Activated CD8-positive, alpha-beta T cell treated with anti-CD3 and anti-CD28 coated beads, Interleukin-2, amount 10 ng/mL, durations not matched to agents 7 days and 5 days (primary cell): Measurements from ENCODE around the gene MGAT5B. TPM values are rescaled to one million over a fixed set of nuclear protein-coding genes. Genes with fewer than 3 reads are reported as not detected.

Experiments
- ATAC-seq: fragments of 150-1000 bp; cut with Tn5 transposase; one replicate; pipeline ENCODE4 v1.10.0; 2021; ENCODE audit warnings: moderate library complexity
- CTCF ChIA-PET: fragments of 350-600 bp; sonication (Branson Sonifier 250); formaldehyde crosslinking; loops from one replicate; lab custom pipeline; 2021; ENCODE audit warnings: antibody characterized with exemption; lab: Charles Lee
- POLR2A ChIA-PET: fragments of 350-600 bp; sonication (Branson Sonifier 250); formaldehyde crosslinking; loops from one replicate; lab custom pipeline; 2021; ENCODE audit warnings: antibody characterized with exemption; lab: Charles Lee
- DNase-seq: peaks from one replicate; pipeline ENCODE4 v3.0.0-alpha.2; 2020
- H3K27ac Mint-ChIP-seq: one replicate; pipeline ENCODE4 v1.8.0; 2021; ENCODE audit warnings: mild to moderate bottlenecking, mixed read lengths
- H3K27me3 Mint-ChIP-seq: one replicate; pipeline ENCODE4 v1.8.0; 2021; ENCODE audit warnings: low read depth, mixed read lengths
- H3K36me3 Mint-ChIP-seq: one replicate; pipeline ENCODE4 v1.8.0; 2021; ENCODE audit warnings: low read depth, mixed read lengths
- H3K4me1 Mint-ChIP-seq: one replicate; pipeline ENCODE4 v1.8.0; 2021; ENCODE audit warnings: low read depth, mixed read lengths
- H3K4me3 Mint-ChIP-seq: one replicate; pipeline ENCODE4 v1.8.0; 2021; ENCODE audit warnings: mild to moderate bottlenecking, mixed read lengths
- H3K9me3 Mint-ChIP-seq: one replicate; pipeline ENCODE4 v1.8.0; 2022; ENCODE audit warnings: mixed read lengths; ENCODE audit not compliant: insufficient read depth
- total RNA-seq, 2 experiments: library from RNA; stranded (reverse); gene quantifications; one replicate each; pipeline ENCODE4 v1.2.3, GENCODE V29; 2021

Gene MGAT5B, protein sequence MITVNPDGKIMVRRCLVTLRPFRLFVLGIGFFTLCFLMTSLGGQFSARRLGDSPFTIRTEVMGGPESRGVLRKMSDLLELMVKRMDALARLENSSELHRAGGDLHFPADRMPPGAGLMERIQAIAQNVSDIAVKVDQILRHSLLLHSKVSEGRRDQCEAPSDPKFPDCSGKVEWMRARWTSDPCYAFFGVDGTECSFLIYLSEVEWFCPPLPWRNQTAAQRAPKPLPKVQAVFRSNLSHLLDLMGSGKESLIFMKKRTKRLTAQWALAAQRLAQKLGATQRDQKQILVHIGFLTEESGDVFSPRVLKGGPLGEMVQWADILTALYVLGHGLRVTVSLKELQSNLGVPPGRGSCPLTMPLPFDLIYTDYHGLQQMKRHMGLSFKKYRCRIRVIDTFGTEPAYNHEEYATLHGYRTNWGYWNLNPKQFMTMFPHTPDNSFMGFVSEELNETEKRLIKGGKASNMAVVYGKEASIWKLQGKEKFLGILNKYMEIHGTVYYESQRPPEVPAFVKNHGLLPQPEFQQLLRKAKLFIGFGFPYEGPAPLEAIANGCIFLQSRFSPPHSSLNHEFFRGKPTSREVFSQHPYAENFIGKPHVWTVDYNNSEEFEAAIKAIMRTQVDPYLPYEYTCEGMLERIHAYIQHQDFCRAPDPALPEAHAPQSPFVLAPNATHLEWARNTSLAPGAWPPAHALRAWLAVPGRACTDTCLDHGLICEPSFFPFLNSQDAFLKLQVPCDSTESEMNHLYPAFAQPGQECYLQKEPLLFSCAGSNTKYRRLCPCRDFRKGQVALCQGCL
- total RNA-seq: under 1 TPM in 1 of 2 experiments, not detected in 1; 0.26 TPM

DNA sequence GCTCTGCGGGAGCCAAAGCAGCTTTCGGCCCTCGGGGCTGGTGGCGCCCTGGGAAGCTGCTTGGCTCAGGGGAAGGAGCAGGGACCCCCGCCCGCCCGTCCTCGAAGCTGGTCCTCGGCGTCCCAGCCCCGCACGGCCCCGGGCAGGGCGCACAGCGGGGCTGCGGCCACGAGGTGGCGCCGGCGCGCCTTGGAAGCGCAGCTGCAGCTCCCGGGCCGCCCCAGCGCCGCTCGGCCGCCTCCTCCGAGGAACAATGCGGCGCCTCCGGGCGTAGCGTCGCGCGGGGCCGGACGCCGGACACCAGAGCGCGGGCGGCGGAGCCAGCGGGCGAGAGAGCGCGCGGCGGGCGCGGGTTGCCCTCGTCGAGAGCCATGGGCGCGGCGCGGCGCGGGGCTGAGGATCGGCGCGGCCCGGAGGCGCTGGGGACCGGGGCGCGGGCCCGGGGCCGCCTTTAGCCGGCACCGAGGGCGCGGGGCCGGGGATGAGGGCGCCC is at the start of gene MGAT5B:
Gene MGAT5B (plus strand): TSS at position 229 of the 493 bp plus-strand sequence. CDS start 626 bp downstream, outside the sequence.
- Mint-ChIP-seq H3K27me3 (peaks cover 28% of the 10 kb centered on the region), H3K9me3 (no peaks in the 10 kb centered on the region), H3K27ac (no peak within 1 kb of the TSS), H3K36me3 (no peaks in the 10 kb centered on the region), H3K4me3 (peak within 1 kb of the TSS; percentile 40), H3K4me1 (peaks cover 15% of the 10 kb centered on the region)
- ATAC-seq (peak; percentile 97), DNase-seq (peak; percentile 77)
- ChIA-PET CTCF (interaction anchor here (0.6 to 6.8 kb wide), 27 partner anchors 9 to 259 kb away, joined by 3 to 87 read pairs (median 4); no protein-coding TSS in a partner anchor), POLR2A (interaction anchor here (1.4 kb wide), 1 partner anchor 188 kb away, joined by 6 read pairs; no protein-coding TSS in a partner anchor)

DNA sequence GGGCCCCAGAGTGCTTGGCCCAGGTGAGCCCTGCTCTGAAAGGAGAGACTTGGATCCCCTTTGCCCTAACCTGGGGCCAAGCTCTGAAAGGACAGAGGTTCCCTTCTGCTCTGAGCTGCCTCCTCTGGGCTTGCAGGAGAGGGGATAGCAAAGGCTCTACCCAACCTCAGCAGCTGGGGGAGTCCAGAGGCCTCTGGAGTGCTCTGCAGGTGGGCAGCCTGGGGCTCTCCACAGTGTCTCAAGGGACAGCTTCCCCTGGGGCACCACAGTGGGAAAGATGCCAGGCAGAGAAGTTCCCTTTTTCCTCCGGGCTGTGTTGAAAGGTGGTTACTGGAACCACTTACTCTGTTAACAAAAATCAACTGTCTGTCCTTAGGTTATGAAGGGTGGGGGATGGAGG is 48.2 kb upstream of the MGAT5B start:
- Mint-ChIP-seq H3K36me3 (no peaks in the 10 kb centered on the region), H3K9me3 (no peaks in the 10 kb centered on the region), H3K4me3 (no peak overlapping the region), H3K4me1 (peaks cover 7% of the 10 kb centered on the region), H3K27me3 (peaks cover 5% of the 10 kb centered on the region), H3K27ac (no peak overlapping the region)
- ChIA-PET CTCF (no interaction called here), POLR2A (no interaction called here)
- ATAC-seq (no peak), DNase-seq (no peak)

DNA sequence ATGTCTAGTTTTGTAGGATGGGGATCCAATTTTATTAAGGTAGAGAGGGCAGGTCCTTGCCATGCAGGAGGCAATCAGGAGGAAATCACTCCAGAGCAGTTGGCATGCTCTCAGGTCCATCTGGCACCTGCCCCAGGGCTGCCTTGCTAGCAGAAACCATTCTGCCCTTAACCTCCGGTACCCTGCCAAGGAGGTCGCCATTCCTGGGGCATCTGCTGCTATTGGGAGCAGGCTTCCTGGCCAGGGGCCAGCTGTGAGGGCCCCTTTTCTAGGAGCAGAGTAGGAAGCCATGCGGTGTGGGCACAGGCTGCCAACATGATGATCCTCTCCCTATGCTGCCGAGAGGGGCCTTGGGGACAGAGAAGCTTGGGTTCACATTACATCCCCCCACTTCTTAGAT is 47.6 kb upstream of the MGAT5B start:
- DNase-seq (no peak), ATAC-seq (no peak)
- H3K4me3 Mint-ChIP-seq: no peak overlapping the region
- H3K27ac Mint-ChIP-seq: no peak overlapping the region
- POLR2A ChIA-PET: no interaction called here
- CTCF ChIA-PET: no interaction called here
- H3K9me3 Mint-ChIP-seq: no peaks in the 10 kb centered on the region
- peaks cover 7% of the 10 kb centered on the region for H3K4me1 Mint-ChIP-seq
- H3K36me3 Mint-ChIP-seq: no peaks in the 10 kb centered on the region
- H3K27me3 Mint-ChIP-seq: peaks cover 5% of the 10 kb centered on the region

DNA sequence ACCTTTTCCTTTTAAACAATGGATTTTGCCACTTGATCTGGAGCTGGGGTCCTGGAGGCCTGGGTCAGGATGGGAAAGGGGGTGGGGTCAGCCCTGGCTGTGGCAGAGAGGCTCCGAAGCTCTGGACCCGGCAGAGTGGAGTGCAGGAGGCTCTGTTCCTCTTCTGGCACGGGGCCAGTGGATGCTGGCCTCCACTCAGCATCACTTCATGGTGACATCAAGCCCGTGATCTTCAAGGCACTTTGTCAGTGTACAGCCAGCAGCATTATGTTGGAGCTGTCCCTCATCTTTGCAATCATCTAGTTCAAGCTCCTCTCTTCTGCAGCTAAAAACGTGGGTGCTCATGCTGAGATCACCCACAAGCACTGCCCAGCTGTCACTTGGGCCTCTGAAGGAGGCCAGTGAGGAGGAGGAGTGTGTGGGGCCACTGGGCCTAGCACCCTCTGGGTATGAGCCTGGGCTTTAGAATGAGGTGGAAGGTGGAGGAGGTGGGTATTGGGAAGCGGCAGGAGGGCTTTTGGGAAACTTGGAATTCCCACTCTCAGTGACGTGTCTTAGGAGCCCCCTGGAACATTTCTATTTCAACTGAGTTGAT is 45.9 kb upstream of the MGAT5B start:
- POLR2A ChIA-PET: interaction anchor here (1.1 kb wide), 1 partner anchor 85 kb away, joined by 5 read pairs; the partner anchor contains the start of gene MFSD11
- ATAC-seq: no peak
- peaks cover 13% of the 10 kb centered on the region for H3K4me1 Mint-ChIP-seq

DNA sequence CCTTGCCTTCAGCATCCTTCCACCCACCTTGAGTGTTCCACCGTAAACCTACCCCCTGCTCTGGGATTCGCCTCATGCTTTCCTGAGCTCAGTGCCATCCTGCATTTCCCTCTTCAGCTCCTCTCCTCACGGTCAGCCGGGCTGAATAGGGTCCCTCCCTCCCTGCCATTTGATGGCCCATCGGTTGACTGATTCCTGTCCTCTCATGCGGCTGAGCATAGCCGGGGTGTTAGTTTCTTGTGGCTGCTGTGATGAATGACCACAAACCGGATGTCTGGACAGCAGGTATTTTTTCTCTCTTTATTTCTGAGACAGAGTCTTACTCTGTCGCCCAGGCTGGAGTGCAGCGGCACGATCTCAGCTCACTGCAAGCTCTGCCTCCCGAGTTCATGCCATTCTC is 44.1 kb upstream of the MGAT5B start:
- Mint-ChIP-seq H3K36me3 (no peaks in the 10 kb centered on the region), H3K27me3 (peaks cover 5% of the 10 kb centered on the region), H3K4me3 (no peak overlapping the region), H3K9me3 (no peaks in the 10 kb centered on the region), H3K4me1 (peaks cover 14% of the 10 kb centered on the region), H3K27ac (no peak overlapping the region)
- DNase-seq (no peak), ATAC-seq (no peak)
- ChIA-PET POLR2A (no interaction called here), CTCF (no interaction called here)

More for the DNA sequence above, 45.9 kb upstream of the MGAT5B start:
- Mint-ChIP-seq H3K27ac (no peak overlapping the region), H3K27me3 (peaks cover 5% of the 10 kb centered on the region), H3K36me3 (no peaks in the 10 kb centered on the region), H3K9me3 (no peaks in the 10 kb centered on the region), H3K4me3 (no peak overlapping the region)
- CTCF ChIA-PET: no interaction called here
- no peak for DNase-seq

DNA sequence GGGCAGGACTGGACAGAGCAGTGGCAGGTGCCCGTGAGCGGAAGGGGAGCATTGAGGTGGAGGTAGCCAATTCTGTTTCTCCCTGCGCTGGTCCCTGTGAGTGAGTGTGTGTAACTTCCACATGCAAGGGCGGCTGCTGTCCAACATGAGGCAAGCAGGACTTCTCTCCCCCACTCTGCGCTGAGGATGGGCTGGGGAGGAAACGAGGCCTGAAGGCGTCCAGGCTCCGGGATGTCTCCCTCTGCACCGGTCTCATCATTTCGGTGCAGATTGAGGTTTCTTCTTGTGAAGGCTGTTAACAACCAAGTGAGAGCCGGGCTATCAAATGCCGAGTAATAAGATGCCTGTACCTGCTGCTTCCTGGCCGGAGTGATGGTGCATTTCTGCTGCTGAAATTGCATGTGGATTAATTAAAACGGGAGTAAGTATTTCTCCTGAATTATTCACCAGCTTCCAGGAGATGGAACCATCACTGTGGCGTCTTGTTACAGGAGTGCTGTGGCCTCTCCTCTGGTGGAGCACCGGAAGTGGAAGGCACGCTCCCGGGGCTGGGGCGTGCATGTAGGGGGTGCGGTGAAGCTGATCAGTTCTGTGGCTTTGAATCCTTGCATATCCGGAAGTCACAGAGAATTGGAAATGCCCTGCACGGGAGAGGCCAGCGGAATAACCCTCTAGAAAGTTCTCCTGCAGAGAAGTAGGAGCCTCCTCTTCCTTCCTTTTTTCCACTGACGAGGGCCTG is 41.7 kb upstream of the MGAT5B start:
- POLR2A ChIA-PET: no interaction called here

DNA sequence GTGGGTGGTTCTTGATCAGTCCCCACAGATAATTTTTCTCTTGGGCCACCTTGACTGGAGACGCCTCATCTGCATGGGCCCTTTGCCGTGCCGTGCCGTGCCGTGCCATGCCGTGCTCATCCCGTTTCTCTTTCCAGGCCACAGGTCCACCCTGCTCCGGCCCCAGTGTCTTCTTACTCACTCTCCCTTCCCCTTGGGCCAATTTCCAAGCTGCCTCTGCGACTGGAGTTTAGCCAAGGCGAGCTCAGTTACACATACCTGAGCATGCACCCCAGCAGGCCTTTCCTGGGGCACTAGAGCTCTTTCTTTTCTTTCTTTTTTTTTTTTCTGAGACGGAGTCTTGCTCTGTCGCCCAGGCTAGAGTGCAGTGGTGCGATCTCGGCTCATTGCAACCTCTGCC is 40.5 kb upstream of the MGAT5B start:
- H3K36me3 Mint-ChIP-seq: no peaks in the 10 kb centered on the region
- no peak for ATAC-seq
- H3K27me3 Mint-ChIP-seq: peaks cover 7% of the 10 kb centered on the region
- no peaks in the 10 kb centered on the region for H3K9me3 Mint-ChIP-seq
- no peak overlapping the region for H3K27ac Mint-ChIP-seq
- peaks cover 20% of the 10 kb centered on the region for H3K4me1 Mint-ChIP-seq
- ChIA-PET POLR2A (interaction anchor here (0.5 to 0.6 kb wide), 3 partner anchors 9 to 266 kb away, joined by 3 to 6 read pairs (median 3); partner anchors contain the start of gene MFSD11), CTCF (interaction anchor here (1.4 kb wide), 1 partner anchor 10 kb away, joined by 3 read pairs; no protein-coding TSS in a partner anchor)
- H3K4me3 Mint-ChIP-seq: no peak overlapping the region
- DNase-seq: no peak

More for the DNA sequence above, 41.7 kb upstream of the MGAT5B start:
- H3K4me1 Mint-ChIP-seq: peaks cover 20% of the 10 kb centered on the region
- DNase-seq: no peak
- H3K27me3 Mint-ChIP-seq: peaks cover 4% of the 10 kb centered on the region
- H3K4me3 Mint-ChIP-seq: no peak overlapping the region
- H3K36me3 Mint-ChIP-seq: no peaks in the 10 kb centered on the region
- no peak overlapping the region for H3K27ac Mint-ChIP-seq
- CTCF ChIA-PET: no interaction called here
- ATAC-seq: peak; percentile 58
- H3K9me3 Mint-ChIP-seq: no peaks in the 10 kb centered on the region

DNA sequence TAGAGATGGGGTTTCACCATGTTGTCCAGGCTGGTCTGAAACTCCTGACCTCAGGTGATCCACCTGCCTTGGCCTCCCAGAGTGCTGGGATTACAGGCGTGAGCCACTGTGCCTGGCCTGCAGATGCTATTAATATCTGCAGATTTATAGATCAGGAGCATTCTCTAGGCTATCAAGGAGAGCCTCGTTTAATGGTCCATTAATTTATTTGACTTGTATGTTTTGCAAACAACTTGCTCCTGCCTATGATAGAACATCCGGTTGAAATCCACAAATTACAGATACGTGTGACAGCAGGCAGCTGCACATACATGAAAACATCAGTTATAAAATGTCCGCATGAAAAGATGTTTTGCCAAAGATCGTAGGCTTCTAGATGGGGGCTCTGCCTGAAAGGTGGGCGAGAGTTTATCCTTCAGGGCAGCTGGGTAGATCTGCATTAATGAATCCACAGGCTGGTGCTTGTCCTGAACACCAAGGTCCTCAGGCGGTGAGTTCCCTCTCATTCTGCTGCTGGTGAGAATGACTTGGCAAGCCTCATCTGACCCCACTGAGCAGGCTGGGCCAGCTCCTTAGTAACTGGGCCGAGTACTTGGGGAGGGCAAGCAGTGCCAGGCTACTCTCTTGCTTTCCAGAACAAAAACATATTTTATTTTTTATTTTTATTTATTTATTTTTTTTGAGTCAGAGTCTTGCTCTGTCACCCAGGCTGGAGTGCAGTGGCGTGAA is 37.1 kb upstream of the MGAT5B start:
- ChIA-PET POLR2A (no interaction called here), CTCF (no interaction called here)
- peaks cover 7% of the 10 kb centered on the region for H3K27me3 Mint-ChIP-seq
- no peaks in the 10 kb centered on the region for H3K9me3 Mint-ChIP-seq
- H3K4me1 Mint-ChIP-seq: peaks cover 18% of the 10 kb centered on the region
- ATAC-seq: no peak
- DNase-seq: no peak
- no peak overlapping the region for H3K27ac Mint-ChIP-seq
- H3K4me3 Mint-ChIP-seq: no peak overlapping the region
- no peaks in the 10 kb centered on the region for H3K36me3 Mint-ChIP-seq

DNA sequence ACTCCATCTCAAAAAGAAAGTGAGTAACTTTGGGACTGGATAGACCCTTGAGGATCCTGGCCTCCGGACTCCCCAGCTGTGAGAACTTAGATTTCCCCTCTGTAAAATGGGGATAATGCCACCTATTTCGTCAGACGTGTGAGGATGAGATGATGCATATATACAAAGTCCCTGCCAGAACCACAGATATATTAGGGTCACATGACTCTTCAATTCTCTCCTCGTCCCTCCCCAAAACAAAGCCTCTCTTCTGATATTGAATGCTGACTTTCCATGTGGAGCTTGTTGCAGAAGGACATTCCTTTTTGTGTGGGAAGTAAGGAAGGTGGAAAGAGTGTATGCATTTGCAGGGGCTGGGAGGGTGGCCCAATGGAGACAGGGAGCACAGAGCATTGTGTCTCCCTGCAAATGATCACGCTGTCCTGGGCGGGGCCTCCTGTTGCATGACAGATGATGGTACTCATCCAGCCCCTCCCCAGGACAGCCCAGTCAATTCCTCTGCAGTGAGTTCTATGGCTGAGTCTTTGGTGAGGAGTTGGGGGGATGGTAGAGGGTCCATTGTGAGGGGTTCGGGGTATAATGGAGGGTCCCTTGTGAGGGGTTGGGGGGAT is 35.1 kb upstream of the MGAT5B start:
- ChIA-PET POLR2A (interaction anchor here (0.6 kb wide), 1 partner anchor 162 kb away, joined by 3 read pairs; no protein-coding TSS in a partner anchor), CTCF (no interaction called here)
- H3K4me1 Mint-ChIP-seq: peaks cover 6% of the 10 kb centered on the region
- H3K9me3 Mint-ChIP-seq: no peaks in the 10 kb centered on the region
- H3K4me3 Mint-ChIP-seq: no peak overlapping the region
- H3K27ac Mint-ChIP-seq: no peak overlapping the region
- peaks cover 7% of the 10 kb centered on the region for H3K27me3 Mint-ChIP-seq
- no peak for DNase-seq
- no peaks in the 10 kb centered on the region for H3K36me3 Mint-ChIP-seq
- no peak for ATAC-seq

DNA sequence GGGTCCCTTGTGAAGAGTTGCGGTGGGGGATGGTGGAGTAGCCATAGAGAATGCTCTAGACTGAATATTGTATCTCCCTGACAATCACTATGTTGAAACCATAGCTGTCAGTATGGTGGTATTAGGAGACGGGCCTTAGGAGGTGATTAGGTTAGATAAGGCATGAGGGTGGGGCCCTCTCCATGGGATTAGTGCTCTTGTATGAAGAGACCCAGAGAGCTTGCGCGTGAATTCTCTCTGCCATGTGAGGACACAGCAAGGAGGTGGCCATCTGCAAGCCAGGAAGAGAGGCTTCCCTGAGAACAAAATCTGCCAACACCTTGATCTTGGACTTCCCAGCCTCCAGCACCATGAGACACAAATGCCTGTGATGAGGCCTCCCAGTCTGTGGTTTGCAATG is 34.5 kb upstream of the MGAT5B start:
- DNase-seq (no peak), ATAC-seq (no peak)
- POLR2A ChIA-PET: no interaction called here
- Mint-ChIP-seq H3K27me3 (peaks cover 5% of the 10 kb centered on the region), H3K4me3 (no peak overlapping the region), H3K4me1 (peaks cover 6% of the 10 kb centered on the region), H3K27ac (no peak overlapping the region), H3K9me3 (no peaks in the 10 kb centered on the region), H3K36me3 (no peaks in the 10 kb centered on the region)
- CTCF ChIA-PET: no interaction called here
